ENCODE measurements around the gene ABHD2. TPM values are rescaled to one million over a fixed set of nuclear protein-coding genes. Genes with fewer than 3 reads are reported as not detected.

The ABHD2 gene
- polyA plus RNA-seq, 2 donors: 3.8 to 6.0 TPM

GRCh38 chr15:89105147-89105546, 16.9 kb downstream of the ABHD2 start:
- 39 to 50% methylated on average over 4 of the region's 4 CpGs for WGBS, 2 donors
- Histone ChIP-seq H3K36me3 (ENCODE audit: control insufficient read depth in 2 of 2, insufficient read depth in 2 of 2, low read length in 1 of 2) (peaks cover 0 to 2% of the 10 kb centered on the region in 2 donors), H3K4me3 (ENCODE audit: low read depth in 1 of 2, low read length in 2 of 2) (no peak overlapping the region), H3K27ac (ENCODE audit: low read depth in 2 of 2, low read length in 1 of 2) (peak overlapping the region in 1 of 2 donors; percentile 44), H3K27me3 (ENCODE audit: control insufficient read depth in 1 of 2, insufficient read depth in 2 of 2, low read length in 2 of 2) (no peaks in the 10 kb centered on the region), H3K4me1 (ENCODE audit: control insufficient read depth in 2 of 2, insufficient read depth in 2 of 2, low read length in 1 of 2) (peaks cover 4 to 31% of the 10 kb centered on the region in 2 donors), H3K9me3 (ENCODE audit: control insufficient read depth in 2 of 2, insufficient read depth in 1 of 2, low read depth in 1 of 2, low read length in 1 of 2) (no peaks in the 10 kb centered on the region)

- WGBS, 2 donors: 81 to 97% methylated on average over 11 of the region's 11 CpGs
- Histone ChIP-seq H3K4me1 (ENCODE audit: control insufficient read depth in 2 of 2, insufficient read depth in 2 of 2, low read length in 1 of 2) (peaks cover 4 to 31% of the 10 kb centered on the region in 2 donors), H3K9me3 (ENCODE audit: control insufficient read depth in 2 of 2, insufficient read depth in 1 of 2, low read depth in 1 of 2, low read length in 1 of 2) (no peaks in the 10 kb centered on the region), H3K27me3 (ENCODE audit: control insufficient read depth in 1 of 2, insufficient read depth in 2 of 2, low read length in 2 of 2) (no peaks in the 10 kb centered on the region), H3K36me3 (ENCODE audit: control insufficient read depth in 2 of 2, insufficient read depth in 2 of 2, low read length in 1 of 2) (peaks cover 0 to 2% of the 10 kb centered on the region in 2 donors), H3K4me3 (ENCODE audit: low read depth in 1 of 2, low read length in 2 of 2) (no peak overlapping the region), H3K27ac (ENCODE audit: low read depth in 2 of 2, low read length in 1 of 2) (no peak overlapping the region)
These were observed 17.9 kb downstream of the ABHD2 start for GRCh38 chr15:89106200-89106599.

- WGBS, 2 donors: 50 to 64% methylated on average over 5 of the region's 5 CpGs
- Histone ChIP-seq H3K36me3 (ENCODE audit: control insufficient read depth in 2 of 2, insufficient read depth in 2 of 2, low read length in 1 of 2) (peaks cover 0 to 2% of the 10 kb centered on the region in 2 donors), H3K27me3 (ENCODE audit: control insufficient read depth in 1 of 2, insufficient read depth in 2 of 2, low read length in 2 of 2) (no peaks in the 10 kb centered on the region), H3K4me3 (ENCODE audit: low read depth in 1 of 2, low read length in 2 of 2) (no peak overlapping the region), H3K9me3 (ENCODE audit: control insufficient read depth in 2 of 2, insufficient read depth in 1 of 2, low read depth in 1 of 2, low read length in 1 of 2) (no peaks in the 10 kb centered on the region), H3K4me1 (ENCODE audit: control insufficient read depth in 2 of 2, insufficient read depth in 2 of 2, low read length in 1 of 2) (peaks cover 0 to 29% of the 10 kb centered on the region in 2 donors), H3K27ac (ENCODE audit: low read depth in 2 of 2, low read length in 1 of 2) (peak overlapping the region; percentile 77 to 78)
These were observed 19.7 kb downstream of the ABHD2 start for GRCh38 chr15:89107984-89108383.

GRCh38 chr15:89108835-89109234, 20.6 kb downstream of the ABHD2 start:
- peaks cover 0 to 29% of the 10 kb centered on the region in 2 donors for H3K4me1 ChIP-seq (ENCODE audit: control insufficient read depth in 2 of 2, insufficient read depth in 2 of 2, low read length in 1 of 2)
- H3K36me3 ChIP-seq (ENCODE audit: control insufficient read depth in 2 of 2, insufficient read depth in 2 of 2, low read length in 1 of 2): peaks cover 0 to 2% of the 10 kb centered on the region in 2 donors
- no peaks in the 10 kb centered on the region for H3K27me3 ChIP-seq (ENCODE audit: control insufficient read depth in 1 of 2, insufficient read depth in 2 of 2, low read length in 2 of 2)
- 73 to 86% methylated on average over 4 of the region's 4 CpGs for WGBS, 2 donors
- H3K9me3 ChIP-seq (ENCODE audit: control insufficient read depth in 2 of 2, insufficient read depth in 1 of 2, low read depth in 1 of 2, low read length in 1 of 2): no peaks in the 10 kb centered on the region
- peak overlapping the region in 1 of 2 donors; percentile 0 for H3K27ac ChIP-seq (ENCODE audit: low read depth in 2 of 2, low read length in 1 of 2)
- H3K4me3 ChIP-seq (ENCODE audit: low read depth in 1 of 2, low read length in 2 of 2): no peak overlapping the region

- WGBS, 2 donors: 63 to 88% methylated on average over 4 of the region's 4 CpGs
- Histone ChIP-seq H3K4me1 (ENCODE audit: control insufficient read depth in 2 of 2, insufficient read depth in 2 of 2, low read length in 1 of 2) (peaks cover 0 to 25% of the 10 kb centered on the region in 2 donors), H3K9me3 (ENCODE audit: control insufficient read depth in 2 of 2, insufficient read depth in 1 of 2, low read depth in 1 of 2, low read length in 1 of 2) (no peaks in the 10 kb centered on the region), H3K4me3 (ENCODE audit: low read depth in 1 of 2, low read length in 2 of 2) (no peak overlapping the region), H3K27ac (ENCODE audit: low read depth in 2 of 2, low read length in 1 of 2) (peak overlapping the region; percentile 0 to 7), H3K36me3 (ENCODE audit: control insufficient read depth in 2 of 2, insufficient read depth in 2 of 2, low read length in 1 of 2) (no peaks in the 10 kb centered on the region), H3K27me3 (ENCODE audit: control insufficient read depth in 1 of 2, insufficient read depth in 2 of 2, low read length in 2 of 2) (no peaks in the 10 kb centered on the region)
These were observed 21.0 kb downstream of the ABHD2 start for GRCh38 chr15:89109238-89109637.

GRCh38 chr15:89110060-89110459, 21.8 kb downstream of the ABHD2 start:
- no peak overlapping the region for H3K4me3 ChIP-seq (ENCODE audit: low read depth in 1 of 2, low read length in 2 of 2)
- H3K27ac ChIP-seq (ENCODE audit: low read depth in 2 of 2, low read length in 1 of 2): no peak overlapping the region
- no peaks in the 10 kb centered on the region for H3K9me3 ChIP-seq (ENCODE audit: control insufficient read depth in 2 of 2, insufficient read depth in 1 of 2, low read depth in 1 of 2, low read length in 1 of 2)
- peaks cover 0 to 25% of the 10 kb centered on the region in 2 donors for H3K4me1 ChIP-seq (ENCODE audit: control insufficient read depth in 2 of 2, insufficient read depth in 2 of 2, low read length in 1 of 2)
- H3K36me3 ChIP-seq (ENCODE audit: control insufficient read depth in 2 of 2, insufficient read depth in 2 of 2, low read length in 1 of 2): no peaks in the 10 kb centered on the region
- no peaks in the 10 kb centered on the region for H3K27me3 ChIP-seq (ENCODE audit: control insufficient read depth in 1 of 2, insufficient read depth in 2 of 2, low read length in 2 of 2)
- 95 to 96% methylated on average over 8 of the region's 8 CpGs for WGBS, 2 donors

GRCh38 chr15:89111352-89111751, 23.1 kb downstream of the ABHD2 start:
- H3K4me1 ChIP-seq (ENCODE audit: control insufficient read depth in 2 of 2, insufficient read depth in 2 of 2, low read length in 1 of 2): peaks cover 0 to 21% of the 10 kb centered on the region in 2 donors
- H3K9me3 ChIP-seq (ENCODE audit: control insufficient read depth in 2 of 2, insufficient read depth in 1 of 2, low read depth in 1 of 2, low read length in 1 of 2): no peaks in the 10 kb centered on the region
- H3K36me3 ChIP-seq (ENCODE audit: control insufficient read depth in 2 of 2, insufficient read depth in 2 of 2, low read length in 1 of 2): peaks cover 3 to 4% of the 10 kb centered on the region in 2 donors
- H3K4me3 ChIP-seq (ENCODE audit: low read depth in 1 of 2, low read length in 2 of 2): no peak overlapping the region
- no peak overlapping the region for H3K27ac ChIP-seq (ENCODE audit: low read depth in 2 of 2, low read length in 1 of 2)
- no peaks in the 10 kb centered on the region for H3K27me3 ChIP-seq (ENCODE audit: control insufficient read depth in 1 of 2, insufficient read depth in 2 of 2, low read length in 2 of 2)

GRCh38 chr15:89111961-89112340, 23.7 kb downstream of the ABHD2 start:
- Histone ChIP-seq H3K4me3 (ENCODE audit: low read depth in 1 of 2, low read length in 2 of 2) (no peak overlapping the region), H3K4me1 (ENCODE audit: control insufficient read depth in 2 of 2, insufficient read depth in 2 of 2, low read length in 1 of 2) (peaks cover 0 to 18% of the 10 kb centered on the region in 2 donors), H3K36me3 (ENCODE audit: control insufficient read depth in 2 of 2, insufficient read depth in 2 of 2, low read length in 1 of 2) (peaks cover 3 to 5% of the 10 kb centered on the region in 2 donors), H3K27me3 (ENCODE audit: control insufficient read depth in 1 of 2, insufficient read depth in 2 of 2, low read length in 2 of 2) (no peaks in the 10 kb centered on the region), H3K9me3 (ENCODE audit: control insufficient read depth in 2 of 2, insufficient read depth in 1 of 2, low read depth in 1 of 2, low read length in 1 of 2) (no peaks in the 10 kb centered on the region), H3K27ac (ENCODE audit: low read depth in 2 of 2, low read length in 1 of 2) (peak overlapping the region; percentile 28 to 46)
- WGBS, 2 donors: 57 to 87% methylated on average over 4 of the region's 4 CpGs

GRCh38 chr15:89112341-89112971, 24.2 kb downstream of the ABHD2 start:
- Histone ChIP-seq H3K27ac (ENCODE audit: low read depth in 2 of 2, low read length in 1 of 2) (peak overlapping the region; percentile 28 to 46), H3K36me3 (ENCODE audit: control insufficient read depth in 2 of 2, insufficient read depth in 2 of 2, low read length in 1 of 2) (peaks cover 3 to 5% of the 10 kb centered on the region in 2 donors), H3K4me3 (ENCODE audit: low read depth in 1 of 2, low read length in 2 of 2) (no peak overlapping the region), H3K4me1 (ENCODE audit: control insufficient read depth in 2 of 2, insufficient read depth in 2 of 2, low read length in 1 of 2) (peaks cover 0 to 17% of the 10 kb centered on the region in 2 donors), H3K9me3 (ENCODE audit: control insufficient read depth in 2 of 2, insufficient read depth in 1 of 2, low read depth in 1 of 2, low read length in 1 of 2) (no peaks in the 10 kb centered on the region), H3K27me3 (ENCODE audit: control insufficient read depth in 1 of 2, insufficient read depth in 2 of 2, low read length in 2 of 2) (no peaks in the 10 kb centered on the region)
- 35 to 43% methylated on average over 1 of the region's 1 CpG for WGBS, 2 donors
